Left renal pelvis (tissue), 4 donors: ENCODE measurements around the gene KLHL29. TPM values are rescaled to one million over a fixed set of nuclear protein-coding genes. Genes with fewer than 3 reads are reported as not detected.

ENCODE experiments used
- DNase-seq, 4 donors: peaks; one replicate each; pipeline ENCODE4 v3.0.0-alpha.2; 2013; ENCODE audit warnings: low read depth in 4 of 4, low spot score in 3 of 4
- polyA plus RNA-seq, 4 donors: library from polyadenylated mRNA; unstranded; fragments of 120-200 nt; gene quantifications; one replicate each; pipeline ENCODE4 v1.2.1, GENCODE V29; 2013; ENCODE audit not compliant: insufficient read length in 4 of 4

KLHL29 gene
- polyA plus RNA-seq, 4 donors: 7.5 to 11.6 (median 11.1) TPM

GRCh38 chr2:23507267-23508065, 122.5 kb downstream of the KLHL29 start:
- DNase-seq: no peak

GRCh38 chr2:23508066-23508390, 123.0 kb downstream of the KLHL29 start:
- DNase-seq: no peak

GRCh38 chr2:23509103-23509502, 124.1 kb downstream of the KLHL29 start:
- DNase-seq: no peak

GRCh38 chr2:23509596-23510292, 124.8 kb downstream of the KLHL29 start:
- no peak for DNase-seq

- DNase-seq: no peak
These were observed 125.5 kb downstream of the KLHL29 start for GRCh38 chr2:23510471-23510870.

- no peak for DNase-seq
These were observed 127.8 kb downstream of the KLHL29 start for GRCh38 chr2:23512778-23513177.

- DNase-seq: no peak
These were observed 128.4 kb downstream of the KLHL29 start for GRCh38 chr2:23513245-23513871.

GRCh38 chr2:23513872-23514793, 129.2 kb downstream of the KLHL29 start:
- DNase-seq: no peak

GRCh38 chr2:23516520-23517256, 131.7 kb downstream of the KLHL29 start:
- DNase-seq: no peak

GRCh38 chr2:23518481-23519333, 133.7 kb downstream of the KLHL29 start:
- DNase-seq: no peak

- DNase-seq: no peak
These were observed 134.3 kb downstream of the KLHL29 start for GRCh38 chr2:23519334-23519651.

GRCh38 chr2:23520256-23520655, 135.3 kb downstream of the KLHL29 start:
- DNase-seq: no peak

GRCh38 chr2:23521060-23521459, 136.1 kb downstream of the KLHL29 start:
- DNase-seq: no peak

- DNase-seq: no peak
These were observed 137.9 kb downstream of the KLHL29 start for GRCh38 chr2:23522726-23523372.

- DNase-seq: no peak
These were observed 138.6 kb downstream of the KLHL29 start for GRCh38 chr2:23523373-23524260.

GRCh38 chr2:23524261-23524706, 139.3 kb downstream of the KLHL29 start:
- peak in 1 of 4 donors; percentile 46 for DNase-seq

- no peak for DNase-seq
These were observed 140.3 kb downstream of the KLHL29 start for GRCh38 chr2:23525137-23525765.
